ENCODE measurements around the gene ARHGAP31. TPM values are rescaled to one million over a fixed set of nuclear protein-coding genes. Genes with fewer than 3 reads are reported as not detected.

The ARHGAP31 gene
- total and polyA plus RNA-seq, 2 of the 8 experiments (the other 6 are each of a cell fraction or from before 2014, with no cell fraction given) = 1.1 to 7.6 TPM

GRCh38 chr3:119318876-119319275 is 24.7 kb downstream of the ARHGAP31 start:
- H3K9ac ChIP-seq (replicated peaks in 1 of 4; ENCODE audit: extremely low read depth in 1 of 4, low read depth in 3 of 4, low read length in 3 of 4) = no peak overlapping the region
- no peak overlapping the region for H2BK120ac ChIP-seq (replicated peaks; ENCODE audit: low read depth, low read length)
- H3K23ac ChIP-seq (ENCODE audit: insufficient read length) = no peak overlapping the region
- no peaks in the 10 kb centered on the region for H4K20me1 ChIP-seq (replicated peaks in 1 of 2; ENCODE audit: control insufficient read depth in 1 of 2, insufficient read depth in 2 of 2, low read length in 2 of 2)
- no peak overlapping the region for H4K5ac ChIP-seq (ENCODE audit: insufficient read length, low read depth, low read length)
- no peak overlapping the region for H2AFZ ChIP-seq (ENCODE audit: low read length)
- no peak overlapping the region for H2BK12ac ChIP-seq (ENCODE audit: low read depth, low read length)
- no peak for FAIRE-seq
- no peak overlapping the region for H4K91ac ChIP-seq (replicated peaks; ENCODE audit: insufficient read length, low read length)
- H3K4me2 ChIP-seq (ENCODE audit: insufficient read depth in 1 of 2, low read depth in 2 of 2, low read length in 2 of 2) = no peak overlapping the region
- no peak overlapping the region for H3K4me3 ChIP-seq (ENCODE audit: extremely low read depth in 1 of 4, insufficient read depth in 2 of 4, low read depth in 3 of 4, low read length in 4 of 4)
- CTCF ChIA-PET (ENCODE audit: partially characterized antibody) = interaction anchor here (0.9 kb wide), 1 partner anchor 35 kb away, joined by 3 read pairs; no protein-coding TSS in a partner anchor
- WGBS, 2 experiments (ENCODE audit: extremely low coverage in 1 of 2, insufficient coverage in 1 of 2, insufficient read length in 1 of 2, insufficient replicate concordance in 2 of 2, low coverage in 1 of 2, low lambda C conversion rate in 2 of 2, missing lambda C conversion rate in 1 of 2) = 86% methylated on average over 3 of the region's 3 CpGs; no CpG with 5 or more reads in 1 of the 2 experiments
- peaks cover 8% of the 10 kb centered on the region; the same call in 1 of the 2 replicates for H3K23me2 ChIP-seq (ENCODE audit: low read depth, low read length)
- H3K27ac ChIP-seq (ENCODE audit: low read depth, low read length) = no peak overlapping the region
- H4K8ac ChIP-seq (ENCODE audit: extremely low read depth, insufficient read depth, low read length) = no peak overlapping the region
- no peaks in the 10 kb centered on the region for H3K27me3 ChIP-seq (replicated peaks in 1 of 4; ENCODE audit: control insufficient read depth in 3 of 4, extremely low read depth in 1 of 4, insufficient read depth in 3 of 4, low read length in 3 of 4)
- no peak overlapping the region for H3K4ac ChIP-seq (replicated peaks; ENCODE audit: insufficient read length, low read depth, low read length)
- POLR2A ChIA-PET (ENCODE audit: partially characterized antibody) = no interaction called here
- H2BK20ac ChIP-seq (ENCODE audit: low read length) = no peak overlapping the region
- H3K56ac ChIP-seq (replicated peaks; ENCODE audit: insufficient read length, low read depth, low read length) = no peak overlapping the region
- H3K4me1 ChIP-seq (replicated peaks in 1 of 4; ENCODE audit: control insufficient read depth in 3 of 4, insufficient read depth in 4 of 4, low read length in 3 of 4) = peaks cover 1 to 6% (median 3%) of the 10 kb centered on the region in 4 experiments; a peak in 5 of 7 replicates
- H3K9me3 ChIP-seq (ENCODE audit: insufficient read depth in 2 of 2, low read depth in 1 of 2, low read length in 1 of 2) = no peaks in the 10 kb centered on the region
- H2AK5ac ChIP-seq (ENCODE audit: low read depth, low read length) = no peak overlapping the region
- H3K79me2 ChIP-seq (ENCODE audit: control insufficient read depth in 1 of 2, insufficient read depth in 2 of 2, low read length in 2 of 2) = no peaks in the 10 kb centered on the region
- H3K36me3 ChIP-seq (ENCODE audit: control insufficient read depth in 2 of 4, insufficient read depth in 4 of 4, low read length in 3 of 4) = no peaks in the 10 kb centered on the region
- no peak overlapping the region for H3K14ac ChIP-seq (ENCODE audit: insufficient read length)
- no peaks in the 10 kb centered on the region for H3K79me1 ChIP-seq (ENCODE audit: low read depth, low read length)
- no peak overlapping the region for H2BK15ac ChIP-seq (ENCODE audit: low read length)
- no peak for DNase-seq (ENCODE audit: low read depth in 1 of 2, low spot score in 2 of 2)
- H2BK5ac ChIP-seq (ENCODE audit: low read depth, low read length) = no peak overlapping the region
- no peak overlapping the region for H3K18ac ChIP-seq (ENCODE audit: extremely low read depth, low read length)
- no peak for TF ChIP-seq POLR2A (IDR thresholded peaks at IDR 0.05; ENCODE audit: control extremely low read depth in 1 of 2, low read depth in 2 of 2, low read length in 2 of 2)
- no peak for TF ChIP-seq SIX5 (IDR thresholded peaks at IDR 0.05; ENCODE audit: low read depth, low read length)
- TF ChIP-seq BRCA1 (IDR thresholded peaks at IDR 0.05; ENCODE audit: low read depth, low read length) = no peak
- no peak for TF ChIP-seq CTBP2 (IDR thresholded peaks at IDR 0.05; ENCODE audit: borderline replicate concordance, insufficient read depth, insufficient read length, low read length)
- no peak for TF ChIP-seq ATF2 (IDR thresholded peaks at IDR 0.05; ENCODE audit: low read length)
- TF ChIP-seq NANOG (IDR thresholded peaks at IDR 0.05; ENCODE audit: insufficient read depth, low read depth, low read length, poor library complexity, severe bottlenecking) = no peak
- no peak for TF ChIP-seq YY1 (IDR thresholded peaks at IDR 0.05; ENCODE audit: low read depth, low read length)
- no peak for TF ChIP-seq BCL11A (IDR thresholded peaks at IDR 0.05; ENCODE audit: low read depth in 2 of 2, low read length in 2 of 2)
- no peak for TF ChIP-seq CBX5 (IDR thresholded peaks at IDR 0.05; ENCODE audit: low read depth, low read length)
- TF ChIP-seq SP4 (IDR thresholded peaks at IDR 0.05; ENCODE audit: low read length) = no peak
- no peak for TF ChIP-seq USF2 (IDR thresholded peaks at IDR 0.05; ENCODE audit: low read length)
- TF ChIP-seq SRF (IDR thresholded peaks at IDR 0.05; ENCODE audit: low read depth, low read length) = no peak
- no peak for TF ChIP-seq SP1 (IDR thresholded peaks at IDR 0.05; ENCODE audit: low read depth, low read length)

Measured in H1 (cell line).